ENCODE data around the gene PAX7.
A peak's percentile ranks its signal among the peaks of the same experiment; 100 is the strongest.

Gene PAX7

DNA sequence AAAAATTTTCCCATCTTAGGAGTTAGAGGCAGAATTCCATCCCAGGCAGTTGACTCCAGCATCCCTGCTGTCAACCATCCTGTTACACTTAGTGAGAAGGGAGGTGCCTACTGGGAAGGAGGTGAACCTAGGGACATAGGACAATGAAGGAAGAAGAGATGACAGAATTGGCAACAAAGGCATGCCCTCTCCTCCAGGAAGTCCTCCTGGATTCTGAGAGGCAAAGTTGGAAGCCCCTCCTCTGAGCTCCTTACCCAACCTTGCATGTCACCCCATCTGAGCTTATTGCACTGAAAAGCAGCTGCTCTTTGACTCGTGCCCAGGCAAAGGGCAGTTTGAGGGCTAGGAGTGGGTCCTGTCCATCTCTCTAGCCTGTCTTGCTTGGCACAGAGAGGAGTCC is 66.9 kb downstream of the PAX7 start:
- DNase-seq: no peak

DNA sequence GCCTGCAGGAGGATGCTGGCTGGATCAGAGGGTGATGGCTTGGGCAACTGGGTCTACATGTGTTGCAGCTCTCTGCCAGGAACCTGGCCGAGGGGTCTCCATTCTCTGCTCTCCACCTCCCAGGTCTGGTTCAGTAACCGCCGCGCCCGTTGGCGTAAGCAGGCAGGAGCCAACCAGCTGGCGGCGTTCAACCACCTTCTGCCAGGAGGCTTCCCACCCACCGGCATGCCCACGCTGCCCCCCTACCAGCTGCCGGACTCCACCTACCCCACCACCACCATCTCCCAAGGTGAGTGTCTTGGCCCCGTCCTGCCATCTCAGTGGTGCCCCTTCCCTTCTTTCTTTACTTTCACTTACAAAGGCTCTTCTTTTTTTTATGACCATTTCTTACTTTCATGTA is 69.9 kb downstream of the PAX7 start:
- no peak for DNase-seq

DNA sequence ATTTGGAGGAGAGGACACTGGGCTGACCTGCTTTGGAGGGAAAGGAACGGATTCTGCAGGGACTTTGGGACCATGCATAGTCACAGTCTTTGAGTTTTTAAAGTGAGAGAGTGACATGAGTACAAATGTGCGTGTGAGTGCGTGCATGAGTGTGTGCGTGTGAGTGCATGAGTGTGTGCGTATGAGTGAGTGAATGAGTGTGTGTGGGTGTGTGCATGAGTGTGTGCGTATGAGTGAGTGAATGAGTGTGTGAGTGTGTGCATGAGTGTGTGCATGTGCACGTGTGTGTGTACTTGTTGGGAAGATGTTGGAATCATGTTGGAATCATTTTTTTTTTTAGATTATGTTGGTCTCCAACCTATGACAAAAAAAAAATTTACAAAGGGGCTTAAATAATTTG is 70.5 kb downstream of the PAX7 start:
- no peak for DNase-seq

- DNase-seq: peak in 8 of 58 donors; percentile 2 to 32 (median 10)
These were observed 72.5 kb downstream of the PAX7 start for GRCh38 chr1:18703041-18703621.

DNA sequence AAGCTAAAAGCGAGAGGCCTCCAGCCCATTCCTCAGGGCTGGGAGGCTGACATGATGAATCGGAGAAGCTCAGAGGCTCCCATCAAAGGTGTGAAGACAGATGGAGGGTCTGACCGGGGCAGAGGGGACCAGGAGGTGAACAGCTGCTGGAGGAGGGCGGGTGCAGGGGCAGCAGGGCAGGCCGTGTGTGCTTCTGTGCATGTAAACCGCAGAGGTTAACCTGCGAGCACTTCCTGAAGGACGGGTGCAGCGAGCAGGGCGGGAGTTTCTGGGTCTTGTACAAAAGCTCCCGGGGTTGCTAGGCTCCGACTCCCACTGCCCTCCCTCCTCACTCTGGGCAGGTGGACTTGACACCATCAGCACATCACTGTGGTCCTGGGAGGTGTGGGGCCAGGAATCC is 75.2 kb downstream of the PAX7 start:
- DNase-seq: no peak

DNA sequence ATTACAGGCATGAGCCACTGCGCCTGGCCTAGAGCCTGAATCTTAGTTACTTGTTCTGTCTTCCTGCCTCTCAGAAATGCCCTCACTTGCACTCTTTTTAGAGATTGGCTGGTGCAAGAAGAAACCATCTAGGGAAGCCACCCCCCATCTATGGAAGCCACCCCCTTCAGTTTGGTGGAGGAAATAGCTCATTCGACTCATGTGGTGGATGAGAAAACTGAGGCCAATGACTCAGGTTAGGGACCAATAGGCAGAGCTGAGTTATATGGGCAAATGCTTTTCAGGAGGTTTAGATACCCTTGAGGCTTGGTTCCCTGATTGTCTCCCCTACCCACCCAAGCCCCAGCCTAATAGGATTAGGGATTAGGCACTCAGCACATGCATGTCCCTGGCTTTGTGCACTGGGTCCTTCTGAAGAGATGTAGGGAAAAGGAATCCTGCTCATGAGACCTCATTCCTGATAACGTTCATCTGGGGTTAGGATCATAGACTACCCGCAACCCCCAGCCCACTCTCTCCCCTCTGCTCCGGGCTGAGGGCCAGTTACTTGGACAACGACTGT is 77.1 kb downstream of the PAX7 start:
- no peak for DNase-seq

DNA sequence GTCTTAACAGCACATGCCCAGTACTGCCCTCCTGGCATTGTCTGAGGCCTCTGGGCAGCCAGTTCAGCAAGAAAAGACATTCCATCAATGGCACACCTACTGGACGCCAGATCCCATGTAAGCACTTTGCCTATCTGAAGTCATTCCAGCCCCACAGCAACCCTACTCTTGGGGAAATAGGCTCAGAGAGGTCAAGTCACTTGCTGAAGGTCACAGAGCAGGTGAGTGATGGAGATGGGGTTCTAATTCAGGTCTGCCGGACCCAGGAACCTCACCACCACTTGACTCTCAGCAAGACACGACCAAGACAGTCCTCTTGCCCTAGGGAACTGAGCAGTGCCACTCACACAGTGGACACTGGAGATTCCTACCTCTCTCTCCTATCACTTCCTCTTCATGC is 79.4 kb downstream of the PAX7 start:
- no peak for DNase-seq

DNA sequence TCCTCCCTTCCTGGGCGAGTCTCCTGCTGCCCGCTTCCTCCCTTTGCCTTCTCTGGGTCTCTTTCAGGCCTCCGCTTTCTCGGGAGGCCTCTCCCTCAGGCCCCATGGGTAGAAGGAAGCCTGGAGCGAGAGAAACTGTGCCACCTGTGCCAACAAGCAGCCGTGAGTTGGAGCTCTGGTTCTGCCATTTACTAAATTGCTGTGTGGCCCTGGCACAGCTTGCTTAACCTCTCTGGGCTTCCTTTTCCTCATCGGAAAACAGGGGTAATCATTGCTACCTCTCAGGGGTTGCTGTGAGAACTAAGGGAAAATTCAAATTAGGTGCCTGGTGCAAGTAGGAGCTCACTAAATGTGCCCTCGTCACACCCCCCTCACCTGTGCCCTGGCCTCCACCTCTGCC is 80.4 kb downstream of the PAX7 start:
- no peak for DNase-seq

DNA sequence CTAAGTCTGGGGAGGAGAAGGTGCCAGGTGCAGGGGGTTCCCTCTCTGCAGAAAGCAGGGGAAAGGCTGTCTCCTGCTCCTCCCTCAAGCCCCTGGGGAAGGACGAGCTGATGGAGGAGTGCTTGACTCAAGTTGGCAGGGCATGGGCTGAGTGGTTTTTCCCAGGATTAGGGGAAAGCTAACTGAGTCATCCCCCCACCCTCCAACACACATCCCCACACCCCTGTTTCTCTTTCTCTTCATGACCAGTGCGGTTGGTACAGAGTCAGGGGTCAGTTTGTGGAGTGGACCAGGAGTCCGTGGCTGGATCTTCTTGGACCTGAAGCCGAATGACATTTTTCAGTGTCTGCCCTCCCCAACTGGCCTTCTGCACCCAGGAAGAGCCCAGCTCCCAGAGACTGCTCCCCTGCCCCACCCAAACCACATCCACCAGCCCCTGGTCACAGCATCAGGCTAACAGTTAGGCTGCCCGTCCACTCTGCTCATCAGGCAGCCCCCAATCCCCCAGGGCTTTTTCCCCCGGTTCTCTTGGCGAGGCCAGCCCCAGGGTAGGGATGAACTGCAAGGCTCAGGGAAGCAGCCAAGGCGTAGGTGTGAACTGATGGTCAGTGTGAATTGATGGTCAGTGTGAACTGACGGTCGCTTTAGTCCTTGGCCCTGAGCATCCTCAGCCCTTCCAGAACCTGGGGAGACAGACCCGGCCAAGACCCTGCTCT is 81.0 kb downstream of the PAX7 start:
- DNase-seq: no peak

DNA sequence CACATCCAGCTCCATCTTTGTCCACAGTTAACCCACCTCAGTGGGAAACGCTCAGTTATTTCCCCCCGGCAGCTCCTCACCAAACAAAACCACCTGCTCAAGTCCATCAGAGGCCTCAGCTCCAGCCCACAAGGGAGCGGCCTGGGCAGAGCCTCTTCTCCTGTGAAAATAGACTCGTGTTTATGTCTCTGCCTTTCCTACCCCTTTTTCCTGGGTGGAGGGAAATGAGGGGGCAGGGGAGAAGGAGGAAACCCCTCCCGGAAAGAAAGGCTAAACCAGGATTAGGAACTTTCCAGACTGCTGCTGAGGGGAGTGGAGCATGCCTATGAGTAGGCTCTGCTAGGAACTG is 81.6 kb downstream of the PAX7 start:
- no peak for DNase-seq

GRCh38 chr1:18714404-18715175 is 83.9 kb downstream of the PAX7 start:
- DNase-seq: no peak

GRCh38 chr1:18716112-18716784 is 85.6 kb downstream of the PAX7 start:
- no peak for DNase-seq

DNA sequence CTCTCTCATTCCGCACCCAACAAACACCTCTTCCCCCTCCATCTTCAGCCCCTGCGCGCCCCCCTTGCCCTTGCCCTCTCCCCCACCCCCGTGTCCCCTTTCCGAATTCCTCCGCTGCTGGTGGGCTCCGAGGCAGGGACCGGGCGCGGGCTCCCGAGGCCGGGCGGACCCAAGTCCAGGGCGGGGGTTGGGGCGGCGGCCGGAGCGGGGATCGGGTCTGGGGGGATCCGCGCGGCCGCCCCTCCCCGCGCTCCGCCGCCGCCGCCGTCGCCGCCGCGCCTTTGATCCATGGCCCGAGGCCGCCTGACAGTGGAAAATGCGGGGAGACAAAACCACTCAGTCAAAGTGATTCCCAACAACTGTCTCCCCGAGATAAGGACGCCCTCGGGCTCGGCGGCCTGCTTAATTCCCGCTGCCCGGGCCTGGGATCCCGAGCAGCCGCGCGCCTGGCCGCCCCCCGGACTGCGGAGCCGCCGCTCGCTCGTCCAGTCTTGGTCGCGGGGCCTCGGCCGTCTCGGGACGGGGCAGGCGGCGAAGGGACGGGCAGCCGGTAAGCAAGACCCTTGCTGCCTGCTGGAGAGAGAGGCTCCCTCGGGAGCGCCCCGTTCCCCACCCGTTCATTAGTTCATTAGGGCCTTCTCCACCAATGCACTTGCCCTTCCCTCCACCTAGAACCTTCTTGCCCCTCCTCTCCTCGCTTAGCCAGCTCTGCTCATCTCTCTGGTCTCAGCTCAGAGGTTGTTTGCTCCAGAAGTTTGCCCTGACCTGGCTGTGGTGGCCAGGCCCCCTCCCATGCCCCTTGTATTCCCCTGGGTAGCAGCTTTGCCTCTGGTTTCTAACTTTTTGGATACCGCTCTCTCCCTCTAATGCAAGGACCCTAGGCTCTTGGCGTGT is 86.4 kb downstream of the PAX7 start:
- no peak for DNase-seq

- no peak for DNase-seq
These were observed 89.3 kb downstream of the PAX7 start for GRCh38 chr1:18719786-18720451.

DNA sequence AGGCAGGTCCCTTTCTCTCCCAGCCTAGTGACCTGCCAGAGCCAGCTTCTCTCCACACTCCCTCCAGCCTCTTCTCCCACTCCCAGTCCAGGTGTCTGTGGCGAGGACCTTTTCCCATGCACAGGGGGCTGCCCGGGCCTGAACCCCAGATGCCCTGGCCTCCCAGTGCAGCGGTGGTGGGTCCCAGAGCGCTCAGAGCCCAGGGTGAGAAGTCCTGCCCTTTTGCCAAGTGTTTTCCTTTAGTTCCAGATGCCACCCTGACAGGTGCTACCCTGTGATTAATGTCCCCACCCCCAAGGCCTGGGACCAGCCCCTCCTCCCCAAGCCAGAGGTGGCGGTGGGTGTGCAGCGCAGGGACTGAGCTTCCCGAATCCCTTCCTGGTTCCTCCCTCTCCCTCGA is 90.4 kb downstream of the PAX7 start:
- DNase-seq: no peak

DNA sequence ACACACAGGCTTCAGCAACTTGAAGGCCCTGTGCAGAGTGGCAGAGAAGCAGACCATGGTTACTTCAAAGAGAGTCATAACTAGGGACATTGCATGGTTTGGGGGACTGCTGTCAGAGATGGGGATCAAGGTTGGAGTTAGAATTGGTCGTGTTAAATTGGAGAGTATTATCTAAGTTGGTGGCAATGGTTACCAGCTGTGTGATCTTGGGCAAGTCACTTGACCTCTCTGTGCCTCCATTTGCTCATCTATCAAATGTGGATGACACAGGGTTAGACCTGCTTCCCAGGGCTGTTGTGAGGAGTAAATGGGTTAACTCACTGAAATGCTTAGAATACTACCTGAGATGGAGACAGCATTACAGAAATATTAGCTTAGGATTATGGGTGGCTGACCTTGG is 91.1 kb downstream of the PAX7 start:
- DNase-seq: no peak

GRCh38 chr1:18722270-18722669 is 91.6 kb downstream of the PAX7 start:
- no peak for DNase-seq

GRCh38 chr1:18723206-18723605 is 92.6 kb downstream of the PAX7 start:
- no peak for DNase-seq

DNA sequence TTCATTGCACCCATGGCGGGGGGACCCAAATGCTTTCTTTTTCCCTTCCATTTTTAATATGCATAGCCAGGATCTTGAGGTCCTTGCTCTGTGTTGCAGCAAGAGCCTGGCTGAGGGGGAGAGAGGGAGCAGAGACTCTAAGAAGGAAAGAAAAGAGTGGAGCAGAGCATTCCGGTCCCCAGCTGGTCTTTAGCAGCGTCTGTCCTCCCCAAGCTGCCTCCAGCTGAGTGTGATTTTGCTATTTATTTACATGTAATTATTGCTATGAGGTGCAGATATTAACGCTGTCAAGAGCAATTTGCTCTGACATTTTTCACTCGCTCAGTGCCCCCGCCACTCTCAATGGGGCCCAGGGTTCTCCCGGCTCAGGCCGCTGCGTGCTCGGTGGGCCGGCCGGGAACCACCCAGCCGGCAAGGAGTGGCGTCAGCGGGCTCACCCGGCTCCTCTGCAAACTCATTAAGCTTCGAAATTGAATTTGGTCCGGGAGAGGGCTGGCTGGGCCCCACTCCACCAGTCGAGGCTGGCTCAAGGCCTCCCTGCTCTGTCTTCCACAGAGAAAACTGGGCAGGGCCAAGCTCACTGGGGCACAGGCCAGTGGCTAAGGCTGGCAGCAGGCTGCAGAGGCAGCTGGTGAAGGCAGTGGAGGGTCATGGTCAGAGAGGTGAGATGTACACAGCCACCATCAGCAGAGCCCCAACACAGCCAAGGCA is 93.2 kb downstream of the PAX7 start:
- peak in 30 of 58 donors; percentile 4 to 52 (median 20) for DNase-seq

- DNase-seq: no peak
These were observed 94.2 kb downstream of the PAX7 start for GRCh38 chr1:18724801-18725200.

All from anterior cingulate cortex (tissue), 58 donors.